Posterior vena cava (tissue), 2 donors: ENCODE results near the gene ZNF616. TPM values are rescaled to one million over a fixed set of nuclear protein-coding genes. Genes with fewer than 3 reads are reported as not detected.
A peak's percentile ranks its signal among the peaks of the same experiment; 100 is the strongest.

Experiments
- DNase-seq: peaks from one replicate; pipeline ENCODE4 v3.0.0-alpha.2; 2020; ENCODE audit warnings: low spot score
- intact Hi-C, 2 donors: fragments of 100-400 bp; cut with DNase I; formaldehyde crosslinking; loops; one replicate each; pipeline versions ENCODE4 v1.14.1 to v1.14.2; 2022 to 2023
- long read RNA-seq, 2 donors: library from polyadenylated mRNA; unstranded; transcript quantifications; one replicate each; pipeline ENCODE4 v2.0.0, GENCODE V29; 2020 to 2021
- total RNA-seq, 2 donors: library from RNA; stranded (reverse); fragmentation: NEBNext Ultra II Directional; extraction: Animal tissue kit (Norgen Biotek cat#: 25700); gene quantifications; one replicate each; pipeline ENCODE4 v1.2.1, GENCODE V29; 2021
- donor health status: DM: yes; HTN: yes; CAD: no.
- donor health status: DM: yes; HTN: yes; CAD: no.

ZNF616 gene
- 10 to 100 TPM in 1 of 2 donors, 1 to 10 TPM in 1; 9.6 to 11.2 TPM for total RNA-seq
- long read RNA-seq, donor 1, partial matches to known transcripts, result 0 of 2 reads
- long read RNA-seq, donor 1, other reads (novel, unspliced or antisense), result 2 of 2 reads
- long read RNA-seq, donor 2, partial matches to known transcripts, result 1 of 1 reads
- long read RNA-seq, donor 2, other reads (novel, unspliced or antisense), result 0 of 1 reads

DNA sequence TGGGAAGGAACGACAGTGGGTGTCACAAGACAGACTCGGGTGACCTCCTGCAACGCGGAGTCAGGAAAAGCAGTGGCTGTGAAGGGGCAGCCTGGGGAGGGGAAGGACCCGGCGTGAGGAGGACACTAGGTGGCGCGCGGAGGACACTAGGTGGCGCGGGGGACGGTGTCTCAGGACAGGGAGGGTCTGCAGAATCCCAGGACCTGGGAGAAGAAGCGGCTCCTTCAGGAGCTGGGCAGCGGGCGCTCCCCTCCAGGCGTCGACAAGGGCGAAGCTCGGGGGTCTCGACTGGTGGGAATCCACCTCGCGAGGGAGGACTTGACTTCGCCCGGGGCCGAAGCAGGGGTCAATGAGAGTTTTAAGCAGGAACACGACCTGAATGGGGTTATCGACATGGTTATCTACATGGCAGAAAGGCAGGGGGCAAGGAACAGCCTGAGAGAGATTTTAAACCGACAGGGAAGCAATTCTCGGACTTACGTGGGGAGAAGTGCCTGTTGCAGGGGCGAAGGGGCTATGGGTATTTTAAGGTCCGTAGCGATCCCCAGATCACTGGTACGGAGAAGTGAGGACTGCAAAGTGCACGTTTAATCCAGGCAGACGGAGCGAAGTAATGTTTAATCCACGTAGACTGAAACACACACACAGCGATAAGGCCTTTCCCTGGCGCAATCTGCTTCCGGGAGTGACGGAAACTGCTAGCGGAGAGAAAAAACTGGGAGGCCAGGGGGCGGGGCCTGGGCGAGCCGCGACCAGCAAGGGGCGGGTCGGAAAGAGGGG is at the start of gene ZNF616:
ZNF616 (minus strand) TSS at position 687 of the 780 bp plus-strand sequence. CDS start 9,426 bp downstream, outside the sequence.
- DNase-seq, result peak; percentile 99
- intact Hi-C loops, result loop anchor here (2.0 to 10.0 kb wide), 2 partner anchors 97 to 105 kb away; no protein-coding TSS in a partner anchor

DNA sequence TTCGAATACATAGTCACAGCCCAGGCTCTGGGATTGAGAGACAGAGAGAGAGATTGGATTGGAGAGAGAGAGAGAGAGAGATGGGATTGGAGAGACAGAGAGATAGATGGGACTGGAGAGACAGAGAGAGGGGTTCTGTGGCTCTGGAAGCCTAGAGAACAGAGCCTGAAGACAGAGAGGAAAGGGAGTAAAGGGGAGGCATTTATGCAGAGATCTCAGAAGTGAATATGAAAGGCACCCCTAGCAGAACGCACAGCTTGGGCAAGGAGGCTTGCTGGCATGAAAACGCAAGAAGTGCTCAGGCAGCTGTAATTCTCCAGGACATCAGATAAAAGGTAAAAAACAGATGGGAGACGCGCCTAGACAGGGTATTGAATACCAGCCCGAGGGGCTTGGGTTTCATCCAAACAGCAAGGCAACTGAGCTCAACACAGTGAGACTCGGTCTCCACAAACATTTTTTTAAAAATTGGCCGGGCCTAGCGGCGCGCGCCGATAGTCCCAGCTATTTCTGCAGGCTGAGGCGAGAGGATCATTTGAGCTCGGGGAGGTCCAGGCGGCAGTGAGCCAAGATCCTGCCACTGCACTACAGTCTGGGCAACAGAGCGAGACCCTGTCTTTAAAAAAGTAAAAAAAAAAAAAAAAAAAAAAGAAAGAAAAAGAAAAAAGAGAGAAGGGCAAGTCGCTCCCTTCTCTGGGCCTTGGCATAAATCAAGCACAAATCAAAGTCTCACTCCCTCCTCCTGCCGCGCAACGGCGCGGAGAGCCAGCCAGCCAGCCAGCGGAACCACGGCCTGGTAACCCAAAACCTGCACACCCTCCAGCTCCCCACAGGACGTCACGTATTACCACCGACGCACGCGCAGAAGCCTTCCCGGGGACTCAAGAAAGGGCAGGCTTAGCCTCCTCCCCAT is 49.3 kb upstream of the ZNF616 start:
- intact Hi-C loops, result no loop called here

DNA sequence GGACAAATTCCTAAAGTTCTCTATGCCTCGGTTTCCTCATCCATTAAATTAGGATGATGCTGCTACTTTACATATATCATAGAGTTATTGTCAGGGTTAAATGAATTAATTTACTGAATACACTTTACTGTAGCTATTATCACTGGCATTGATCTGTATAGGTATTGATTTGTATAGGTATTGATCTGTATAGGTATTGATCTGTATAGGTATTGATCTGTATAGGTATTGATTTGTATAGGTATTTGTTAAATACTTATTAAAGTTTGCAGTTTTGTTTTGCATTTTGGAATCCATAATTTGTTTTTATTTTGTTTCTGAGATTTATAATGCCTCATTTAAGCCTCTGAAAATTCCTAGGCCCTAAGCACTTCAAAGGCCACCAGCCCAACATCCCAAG is 47.7 kb upstream of the ZNF616 start:
- DNase-seq, result no peak
- intact Hi-C loops, result no loop called here

More for the DNA sequence above, 49.3 kb upstream of the ZNF616 start:
- DNase-seq, result peak; percentile 100

- DNase-seq, result no peak
- intact Hi-C loops, result no loop called here
Measured at GRCh38 chr19:52176574-52176973, 36.8 kb upstream of the ZNF616 start.

- no peak for DNase-seq
- intact Hi-C loops, result no loop called here
Measured at GRCh38 chr19:52172347-52172746, 32.6 kb upstream of the ZNF616 start.

DNA sequence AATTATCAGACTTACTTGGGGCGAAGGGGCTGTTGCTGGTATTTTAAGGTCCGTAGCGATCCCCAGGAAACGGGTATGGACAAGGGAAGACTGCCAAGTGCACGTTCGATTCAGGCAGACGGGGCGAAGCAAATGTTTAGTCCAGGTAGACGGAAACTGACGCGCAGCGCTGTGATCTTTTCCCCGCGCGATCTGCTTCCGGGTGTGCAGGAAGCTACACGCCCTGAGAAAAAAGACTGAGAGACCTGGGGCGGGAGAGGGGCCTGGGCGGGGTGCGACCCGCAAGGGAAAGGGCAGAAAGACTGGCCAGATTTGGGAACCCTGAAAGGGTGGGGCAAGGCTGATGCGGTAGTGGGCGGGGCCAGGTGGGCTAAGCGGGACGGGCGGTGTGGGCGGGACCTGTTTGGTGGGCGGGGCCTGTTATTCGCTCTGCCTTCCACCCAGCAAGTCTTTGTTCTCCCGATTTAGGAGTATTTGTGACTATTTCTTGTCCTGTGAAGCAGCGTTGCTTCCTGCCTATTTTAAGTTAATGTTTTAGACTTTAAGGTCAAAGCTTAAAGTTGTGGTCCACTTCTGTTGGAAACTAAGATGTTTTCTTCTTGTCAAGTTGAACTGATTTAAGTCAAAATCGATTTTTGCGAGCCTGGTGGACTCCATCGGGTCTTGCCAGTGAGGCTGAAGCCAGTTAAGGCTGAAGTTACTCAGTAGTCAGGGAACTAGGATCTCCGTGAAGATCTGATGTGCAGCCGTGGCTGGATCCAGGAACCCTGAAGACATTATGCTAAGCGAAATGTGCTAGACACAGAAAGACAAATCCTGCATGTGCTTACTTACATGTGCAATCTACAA is 31.8 kb upstream of the ZNF616 start, which contains the start of gene ZNF836:
ZNF836 (minus strand) TSS at position 301 of the 849 bp plus-strand sequence. CDS start 3,549 bp downstream, outside the sequence.
- intact Hi-C loops, result no loop called here
- peak; percentile 96 for DNase-seq

DNA sequence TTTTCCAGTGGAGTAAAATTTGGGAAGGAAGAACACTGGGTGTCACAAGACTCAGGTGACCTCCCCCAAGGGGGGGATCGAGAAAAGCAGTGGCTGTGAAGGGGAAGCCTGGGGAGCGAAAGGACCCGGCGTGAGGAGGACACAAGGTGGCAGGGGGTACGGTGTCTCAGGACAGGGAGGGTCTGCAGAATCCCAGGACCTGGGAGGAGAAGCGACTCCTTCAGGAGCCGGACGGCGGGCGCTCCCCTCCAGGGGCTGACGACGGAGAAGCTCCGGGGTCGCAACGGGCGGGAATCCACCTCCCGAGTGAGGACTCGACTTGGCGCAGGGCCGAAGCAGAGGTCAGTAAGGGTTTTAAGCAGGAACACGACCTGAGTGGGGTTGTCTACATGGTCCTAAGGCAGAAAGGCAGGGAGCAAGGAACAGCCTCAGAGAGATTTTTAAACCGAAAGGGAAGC is 31.2 kb upstream of the ZNF616 start:
- intact Hi-C loops, result no loop called here
- no peak for DNase-seq

GRCh38 chr19:52170304-52170703 is 30.6 kb upstream of the ZNF616 start:
- intact Hi-C loops, result no loop called here
- DNase-seq, result no peak

GRCh38 chr19:52155596-52156359 is 16.0 kb upstream of the ZNF616 start:
- DNase-seq, result no peak
- intact Hi-C loops, result no loop called here

DNA sequence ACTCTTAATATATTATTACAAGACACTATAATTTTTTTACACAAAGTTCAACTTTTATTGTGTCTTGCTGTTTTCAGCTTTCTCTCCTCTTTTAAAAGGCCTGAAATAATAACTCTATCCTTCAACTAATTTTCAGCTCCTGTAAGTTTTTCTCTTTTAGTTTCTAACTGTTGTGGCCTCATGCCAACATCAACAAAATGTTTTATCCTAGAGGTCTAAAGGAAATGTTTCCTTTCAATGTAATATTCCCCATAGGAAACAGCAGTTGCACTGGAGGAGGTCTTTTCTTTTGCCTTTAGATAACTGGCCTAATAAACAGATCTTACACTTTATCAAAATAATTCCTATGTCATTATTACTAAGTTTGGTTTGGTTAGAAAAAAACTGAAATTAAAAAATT is 8.5 kb upstream of the ZNF616 start:
- DNase-seq, result no peak
- intact Hi-C loops, result no loop called here

DNA sequence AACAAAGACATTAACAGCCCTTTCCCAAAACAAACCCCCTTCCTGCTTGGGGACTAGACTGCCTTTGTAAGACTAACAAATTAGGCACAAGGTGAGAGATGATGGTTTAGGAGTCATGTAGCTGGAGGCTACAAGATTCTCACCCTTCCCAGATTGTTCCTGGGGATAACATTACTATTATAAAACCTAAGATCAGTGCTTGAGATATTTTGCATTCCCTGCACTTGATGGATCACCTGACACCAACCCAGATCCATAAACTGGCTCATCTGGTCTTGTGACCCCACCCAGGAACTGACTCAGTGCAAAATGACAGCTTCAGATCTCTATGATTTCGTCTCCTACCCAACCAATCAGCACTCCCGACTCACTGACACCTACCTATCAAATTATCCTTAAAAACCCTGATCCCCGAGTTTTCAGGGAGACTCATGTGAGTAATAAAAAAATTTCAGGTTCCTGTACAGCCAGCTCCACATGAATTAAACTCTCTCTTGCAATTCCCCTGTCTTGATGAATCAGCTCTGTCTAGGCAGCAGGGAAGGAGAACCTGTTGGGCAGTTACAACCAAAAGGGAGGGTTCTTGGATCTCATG is 2.4 kb upstream of the ZNF616 start:
- intact Hi-C loops, result no loop called here

GRCh38 chr19:52141203-52141602 is 1.5 kb upstream of the ZNF616 start:
- intact Hi-C loops, result no loop called here
- DNase-seq, result no peak

More for the DNA sequence above, 2.4 kb upstream of the ZNF616 start:
- no peak for DNase-seq

DNA sequence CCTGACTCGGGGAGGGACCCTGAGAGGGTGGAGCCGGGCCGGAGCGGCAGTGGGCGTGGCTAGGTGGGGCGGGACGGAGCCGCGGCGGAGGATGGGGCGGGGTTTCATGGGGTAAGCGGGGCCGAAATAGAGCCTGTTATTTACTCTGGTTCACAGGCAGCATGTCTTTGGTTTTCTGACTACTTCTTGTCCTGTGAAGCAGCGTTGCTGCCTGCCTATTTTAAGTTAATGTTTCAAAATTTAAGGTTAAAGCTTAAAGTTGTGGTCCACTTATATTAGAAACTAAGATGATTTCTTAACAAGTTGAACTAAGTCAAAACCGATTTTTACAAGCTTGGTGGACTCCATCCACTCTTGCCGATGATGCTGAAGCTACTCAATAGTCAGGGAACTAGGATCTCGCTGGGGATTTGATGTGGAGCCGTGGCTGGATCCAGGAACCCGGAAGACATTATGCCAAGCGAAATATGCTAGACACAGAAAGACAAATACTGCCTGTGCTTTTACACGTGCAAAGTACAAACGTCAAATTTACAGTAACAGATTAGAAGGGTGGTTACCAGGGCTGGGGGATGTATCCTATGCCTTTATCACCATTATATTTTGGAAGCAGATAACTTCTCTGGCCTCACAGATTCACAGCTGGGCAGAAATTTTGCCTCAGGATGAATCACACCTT is 433 bp upstream of the ZNF616 start:
- DNase-seq, result no peak
- intact Hi-C loops, result no loop called here

DNA sequence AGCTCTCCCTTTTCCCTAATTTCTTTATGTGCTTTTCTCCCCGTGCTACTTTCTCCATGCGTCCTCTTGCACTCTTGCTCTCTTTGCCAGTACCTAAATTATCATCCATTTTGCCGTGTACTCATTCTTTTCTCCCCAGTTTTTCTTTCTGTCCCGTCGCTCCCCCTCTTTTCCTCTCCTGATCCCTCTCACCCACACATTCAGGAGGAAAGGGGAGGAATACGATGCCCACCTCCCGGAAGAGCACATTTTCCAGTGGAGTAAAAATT is 821 bp downstream of the ZNF616 start:
- intact Hi-C loops, result loop anchor here (2.0 to 10.0 kb wide), 2 partner anchors 98 to 106 kb away; no protein-coding TSS in a partner anchor

DNA sequence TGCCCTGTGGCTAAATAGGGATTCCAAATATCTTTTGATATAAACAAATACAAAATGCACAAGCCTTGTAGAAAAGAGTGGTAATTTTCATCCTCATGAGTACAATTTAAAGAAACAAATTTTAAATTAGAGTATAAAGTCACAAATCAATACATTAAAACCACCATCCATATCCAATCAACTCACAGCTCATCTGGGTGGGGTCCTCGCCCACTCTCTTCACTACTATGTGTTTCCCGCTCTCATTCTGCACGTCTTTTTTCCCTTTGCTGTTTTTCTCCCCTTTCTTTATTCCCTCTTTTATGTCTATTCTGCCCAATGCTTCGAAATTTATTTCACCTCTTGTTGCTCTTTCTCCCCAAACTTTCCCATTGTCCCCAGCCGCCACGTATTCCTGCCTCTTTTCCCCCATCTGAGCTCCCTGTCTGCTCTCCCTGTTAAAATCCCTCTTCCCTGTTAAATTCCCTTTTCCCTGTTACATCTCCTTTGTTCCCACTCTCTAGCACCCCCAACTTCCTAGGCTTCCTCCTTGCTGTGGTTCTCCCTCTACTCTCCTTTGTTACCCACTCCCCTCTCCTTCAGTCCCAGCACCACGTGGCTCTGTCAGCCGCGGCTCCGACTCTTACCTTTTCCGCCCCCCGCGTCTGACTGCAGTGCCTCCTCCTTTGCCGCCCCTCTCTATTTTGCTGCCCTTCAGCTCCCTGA is 1.3 kb downstream of the ZNF616 start:
- DNase-seq, result no peak
- intact Hi-C loops, result loop anchor here (2.0 to 10.0 kb wide), 2 partner anchors 98 to 106 kb away; no protein-coding TSS in a partner anchor

More for the DNA sequence above, 821 bp downstream of the ZNF616 start:
- DNase-seq, result no peak

GRCh38 chr19:52120286-52120685 is 19.5 kb downstream of the ZNF616 start:
- intact Hi-C loops, result no loop called here
- no peak for DNase-seq
